Erythroblast (primary cell): ENCODE data around the gene CYB5D1.

Experiments
- DNase-seq, 2 experiments: peaks; one replicate each; lab custom pipeline; 2025; lab: John Stamatoyannopoulos, UW
- GATA1 ChIP-seq: IDR thresholded peaks from 2 replicates; pipeline ENCODE4 v1.6.1; 2011; ENCODE audit warnings: low read depth, mild to moderate bottlenecking, control low read depth, low read length, moderate library complexity
- POLR2A ChIP-seq: IDR thresholded peaks from 2 replicates; pipeline ENCODE4 v1.6.1; 2011; ENCODE audit warnings: mild to moderate bottlenecking, low read length

CYB5D1 gene

DNA sequence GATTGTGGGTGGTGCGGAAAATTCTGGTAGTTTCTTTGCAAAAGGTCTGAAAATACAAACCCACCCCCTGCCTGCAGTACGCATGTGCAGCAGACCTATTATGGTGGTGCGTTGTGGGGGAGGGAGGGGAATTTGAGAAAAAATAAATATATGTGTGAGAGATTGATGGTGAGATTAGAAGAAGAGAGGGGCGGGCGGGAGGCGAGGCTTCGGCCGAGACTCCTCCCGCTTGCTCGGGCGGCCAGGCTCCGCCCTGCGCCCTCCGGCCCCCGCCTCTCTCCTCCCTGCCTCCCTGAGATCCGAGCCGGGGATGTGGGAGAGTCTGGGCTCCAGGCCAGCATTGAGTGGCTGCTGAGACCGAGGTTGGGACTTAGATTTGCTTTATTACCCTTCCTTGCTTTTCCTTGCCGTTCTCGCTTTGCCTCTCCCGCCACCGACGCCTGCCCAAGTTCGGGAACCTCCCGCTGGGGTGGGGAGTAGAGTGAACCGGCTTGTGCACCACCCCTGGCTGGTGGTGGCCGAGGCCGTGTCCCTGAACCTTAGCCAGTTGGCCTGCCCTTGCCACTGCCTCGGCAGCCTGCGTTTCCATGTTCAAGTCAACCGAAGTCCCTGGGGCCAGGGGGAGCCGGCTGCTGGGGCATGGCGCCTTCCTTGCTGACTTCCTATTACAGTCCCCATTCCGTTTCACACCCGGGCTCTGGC lies 29.8 kb downstream of the CYB5D1 start:
- TF ChIP-seq GATA1 (peak; percentile 51), POLR2A (no peak)

GRCh38 chr17:7888184-7888920 lies 30.5 kb downstream of the CYB5D1 start, which contains the start of gene CHD3:
CHD3 (plus strand) TSS chr17:7888789; CDS start chr17:7889001, 212 bp downstream.
- TF ChIP-seq GATA1 = no peak
- DNase-seq = peak; percentile 36 to 46

More for the DNA sequence above, 29.8 kb downstream of the CYB5D1 start:
- DNase-seq = peak; percentile 89 to 90

GRCh38 chr17:7889166-7889955 lies 31.6 kb downstream of the CYB5D1 start:
- TF ChIP-seq POLR2A (no peak), GATA1 (no peak)
- DNase-seq = peak; percentile 92

GRCh38 chr17:7893187-7893880 lies 35.5 kb downstream of the CYB5D1 start:
- DNase-seq = no peak
- TF ChIP-seq GATA1 = no peak
- no peak for TF ChIP-seq POLR2A

DNA sequence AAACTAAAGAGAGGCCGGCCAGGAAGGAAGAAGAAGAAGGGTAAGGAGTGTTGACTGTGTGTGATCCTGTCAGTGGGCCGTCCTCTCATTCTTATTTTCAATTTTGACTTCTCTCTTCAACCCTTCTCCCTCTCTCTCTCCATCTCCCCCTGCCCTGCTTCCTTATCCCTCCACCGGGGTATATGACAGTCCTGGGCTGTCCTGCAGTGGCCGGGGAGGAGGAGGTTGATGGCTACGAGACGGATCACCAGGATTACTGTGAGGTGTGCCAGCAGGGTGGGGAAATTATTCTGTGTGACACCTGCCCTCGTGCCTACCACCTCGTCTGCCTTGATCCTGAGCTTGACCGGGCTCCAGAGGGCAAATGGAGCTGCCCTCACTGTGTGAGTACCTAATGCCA lies 36.4 kb downstream of the CYB5D1 start:
- no peak for DNase-seq
- no peak for TF ChIP-seq GATA1
- TF ChIP-seq POLR2A = no peak

DNA sequence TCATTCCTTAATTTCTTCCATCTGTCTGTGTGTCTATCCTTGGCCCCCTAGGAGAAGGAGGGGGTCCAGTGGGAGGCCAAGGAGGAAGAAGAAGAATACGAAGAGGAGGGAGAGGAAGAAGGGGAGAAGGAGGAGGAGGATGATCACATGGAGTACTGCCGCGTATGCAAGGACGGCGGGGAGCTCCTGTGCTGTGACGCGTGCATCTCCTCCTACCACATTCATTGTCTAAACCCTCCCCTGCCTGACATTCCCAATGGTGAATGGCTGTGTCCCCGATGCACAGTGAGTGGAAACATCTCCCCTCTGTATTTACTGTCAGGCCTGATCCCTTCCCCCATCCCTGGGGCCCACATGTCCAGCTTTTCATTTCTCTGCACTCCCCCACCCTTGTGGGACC lies 37.1 kb downstream of the CYB5D1 start:
- DNase-seq = no peak
- TF ChIP-seq GATA1 (no peak), POLR2A (no peak)

GRCh38 chr17:7897090-7897489 lies 39.3 kb downstream of the CYB5D1 start:
- TF ChIP-seq GATA1 = no peak

GRCh38 chr17:7897773-7898172 lies 40.0 kb downstream of the CYB5D1 start:
- TF ChIP-seq POLR2A (no peak), GATA1 (no peak)
- peak; percentile 56 to 59 for DNase-seq

More at GRCh38 chr17:7897090-7897489, 39.3 kb downstream of the CYB5D1 start:
- DNase-seq = no peak

DNA sequence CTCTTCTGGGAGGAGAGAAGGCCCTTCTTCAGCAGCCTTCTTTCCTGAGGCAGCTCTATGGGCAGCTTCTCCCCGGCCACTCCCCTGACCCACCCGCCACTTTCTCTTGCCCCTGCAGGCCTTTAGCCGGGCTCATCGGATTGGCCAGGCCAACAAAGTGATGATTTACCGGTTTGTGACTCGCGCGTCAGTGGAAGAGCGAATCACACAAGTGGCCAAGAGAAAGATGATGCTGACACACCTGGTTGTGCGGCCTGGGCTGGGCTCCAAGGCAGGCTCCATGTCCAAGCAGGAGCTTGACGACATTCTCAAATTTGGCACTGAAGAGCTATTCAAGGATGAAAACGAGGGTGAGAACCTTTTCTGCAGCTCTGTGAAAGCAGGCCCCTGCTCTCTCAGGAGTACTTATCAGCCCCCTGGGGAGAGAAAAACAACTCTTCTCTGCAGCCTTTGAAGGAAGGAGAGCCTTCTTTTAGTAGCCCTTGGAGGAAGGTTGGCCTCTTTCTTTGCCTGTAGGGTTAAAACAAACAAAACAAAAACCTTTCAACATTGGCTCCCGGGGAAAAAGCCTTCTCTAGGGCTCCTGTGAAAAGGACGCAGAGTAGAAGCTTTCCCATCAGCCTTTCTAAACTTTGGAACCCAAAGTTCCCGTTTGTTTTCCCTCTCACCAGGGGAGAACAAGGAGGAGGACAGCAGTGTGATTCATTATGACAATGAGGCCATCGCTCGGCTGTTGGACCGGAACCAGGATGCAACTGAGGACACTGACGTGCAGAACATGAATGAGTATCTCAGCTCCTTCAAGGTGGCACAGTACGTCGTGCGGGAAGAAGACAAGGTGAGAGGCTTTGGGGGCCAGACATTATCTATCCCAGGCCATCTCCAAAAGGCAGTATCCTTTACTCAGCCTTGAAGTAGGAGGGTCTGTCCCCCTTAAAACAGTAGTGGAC lies 45.6 kb downstream of the CYB5D1 start:
- TF ChIP-seq POLR2A (no peak), GATA1 (no peak)
- DNase-seq = no peak

DNA sequence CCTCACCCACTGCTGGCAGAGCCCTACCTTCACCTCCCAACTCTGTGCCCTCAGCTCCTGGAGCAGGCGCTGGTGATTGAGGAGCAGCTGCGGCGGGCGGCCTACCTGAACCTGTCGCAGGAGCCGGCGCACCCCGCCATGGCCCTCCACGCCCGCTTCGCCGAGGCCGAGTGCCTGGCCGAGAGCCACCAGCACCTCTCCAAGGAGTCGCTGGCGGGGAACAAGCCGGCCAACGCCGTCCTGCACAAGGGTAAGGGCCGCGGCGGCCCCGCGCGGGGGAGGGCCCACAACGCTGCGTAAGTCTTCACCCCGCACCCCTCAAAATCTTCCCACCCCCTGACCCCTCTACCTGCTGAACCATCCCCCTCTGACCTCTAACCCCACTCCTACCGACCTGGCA lies 51.3 kb downstream of the CYB5D1 start:
- TF ChIP-seq GATA1 (no peak), POLR2A (no peak)
- no peak for DNase-seq

GRCh38 chr17:7910281-7910680 lies 52.5 kb downstream of the CYB5D1 start:
- TF ChIP-seq GATA1 (no peak), POLR2A (no peak)
- DNase-seq = no peak

GRCh38 chr17:7910711-7911110 lies 52.9 kb downstream of the CYB5D1 start:
- no peak for DNase-seq

More at GRCh38 chr17:7910711-7911110, 52.9 kb downstream of the CYB5D1 start:
- no peak for TF ChIP-seq GATA1
- TF ChIP-seq POLR2A = no peak
